ENCODE results near the gene GALNT6.

GRCh38 chr12:51417826-51418225, 26.6 kb upstream of the GALNT6 start:
- TF ChIP-seq, protein P1, sequence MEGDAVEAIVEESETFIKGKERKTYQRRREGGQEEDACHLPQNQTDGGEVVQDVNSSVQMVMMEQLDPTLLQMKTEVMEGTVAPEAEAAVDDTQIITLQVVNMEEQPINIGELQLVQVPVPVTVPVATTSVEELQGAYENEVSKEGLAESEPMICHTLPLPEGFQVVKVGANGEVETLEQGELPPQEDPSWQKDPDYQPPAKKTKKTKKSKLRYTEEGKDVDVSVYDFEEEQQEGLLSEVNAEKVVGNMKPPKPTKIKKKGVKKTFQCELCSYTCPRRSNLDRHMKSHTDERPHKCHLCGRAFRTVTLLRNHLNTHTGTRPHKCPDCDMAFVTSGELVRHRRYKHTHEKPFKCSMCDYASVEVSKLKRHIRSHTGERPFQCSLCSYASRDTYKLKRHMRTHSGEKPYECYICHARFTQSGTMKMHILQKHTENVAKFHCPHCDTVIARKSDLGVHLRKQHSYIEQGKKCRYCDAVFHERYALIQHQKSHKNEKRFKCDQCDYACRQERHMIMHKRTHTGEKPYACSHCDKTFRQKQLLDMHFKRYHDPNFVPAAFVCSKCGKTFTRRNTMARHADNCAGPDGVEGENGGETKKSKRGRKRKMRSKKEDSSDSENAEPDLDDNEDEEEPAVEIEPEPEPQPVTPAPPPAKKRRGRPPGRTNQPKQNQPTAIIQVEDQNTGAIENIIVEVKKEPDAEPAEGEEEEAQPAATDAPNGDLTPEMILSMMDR (IDR thresholded peaks at IDR 0.05), result no peak
- TF ChIP-seq POLR2A (IDR thresholded peaks at IDR 0.05), result no peak

All from testis (tissue), 2 donors.